Activated T-helper 17 cell treated with anti-CD3 and anti-CD28 coated beads, Interleukin-2, amount 50 U/mL, for 72 hours (primary cell): Measurements from ENCODE around the gene WNK4. TPM values are rescaled to one million over a fixed set of nuclear protein-coding genes. Genes with fewer than 3 reads are reported as not detected.
A peak's percentile ranks its signal among the peaks of the same experiment; 100 is the strongest.

Experiments used
- ATAC-seq: fragments of 150-1000 bp; cut with Tn5 transposase; replicated peaks from 2 replicates; pipeline ENCODE4 v1.10.0; 2021; ENCODE audit warnings: mild to moderate bottlenecking, moderate library complexity
- H3K27ac Mint-ChIP-seq: one replicate; pipeline ENCODE4 v1.8.0; 2022; ENCODE audit warnings: mixed read lengths
- H3K27me3 Mint-ChIP-seq: one replicate; pipeline ENCODE4 v1.8.0; 2022; ENCODE audit warnings: mixed read lengths
- H3K36me3 Mint-ChIP-seq: one replicate; pipeline ENCODE4 v1.8.0; 2022; ENCODE audit warnings: low read depth, mild to moderate bottlenecking, mixed read lengths
- H3K4me1 Mint-ChIP-seq: one replicate; pipeline ENCODE4 v1.8.0; 2022; ENCODE audit warnings: mixed read lengths
- H3K4me3 Mint-ChIP-seq: one replicate; pipeline ENCODE4 v1.8.0; 2022; ENCODE audit warnings: mild to moderate bottlenecking, mixed read lengths
- H3K9me3 Mint-ChIP-seq: one replicate; pipeline ENCODE4 v1.8.0; 2022; ENCODE audit warnings: mixed read lengths
- total RNA-seq, 2 donors: library from RNA; stranded (reverse); gene quantifications; one replicate each; pipeline ENCODE4 v1.2.3, GENCODE V29; 2022

WNK4 gene
- total RNA-seq, 2 donors from 2014 or later = 0.41 to 1.5 TPM

GRCh38 chr17:42832213-42832933 lies 52.0 kb downstream of the WNK4 start:
- H3K27me3 Mint-ChIP-seq = no peaks in the 10 kb centered on the region
- H3K4me1 Mint-ChIP-seq = peaks cover 8% of the 10 kb centered on the region
- H3K4me3 Mint-ChIP-seq = peak overlapping the region; percentile 92
- H3K9me3 Mint-ChIP-seq = no peaks in the 10 kb centered on the region
- H3K36me3 Mint-ChIP-seq = peaks cover 43% of the 10 kb centered on the region
- ATAC-seq = peak; percentile 64
- H3K27ac Mint-ChIP-seq = peak overlapping the region; percentile 95

- H3K36me3 Mint-ChIP-seq = peaks cover 50% of the 10 kb centered on the region
- H3K4me1 Mint-ChIP-seq = peaks cover 8% of the 10 kb centered on the region
- H3K9me3 Mint-ChIP-seq = no peaks in the 10 kb centered on the region
- H3K4me3 Mint-ChIP-seq = peak within 1 kb of the TSS; percentile 92
- H3K27ac Mint-ChIP-seq = peak within 1 kb of the TSS; percentile 95
- no peaks in the 10 kb centered on the region for H3K27me3 Mint-ChIP-seq
- peak; percentile 91 for ATAC-seq
Measured at GRCh38 chr17:42832934-42833766, 52.7 kb downstream of the WNK4 start, which contains the start of gene PSME3. TSS of gene PSME3 (plus strand) at chr17:42833397. CDS start at chr17:42833632, 235 bp downstream.

- Mint-ChIP-seq H3K4me1 (peaks cover 8% of the 10 kb centered on the region), H3K9me3 (no peaks in the 10 kb centered on the region), H3K36me3 (peaks cover 58% of the 10 kb centered on the region), H3K27ac (peak overlapping the region; percentile 95), H3K4me3 (peak overlapping the region; percentile 92), H3K27me3 (no peaks in the 10 kb centered on the region)
- no peak for ATAC-seq
Measured at GRCh38 chr17:42833767-42834422, 53.5 kb downstream of the WNK4 start.

GRCh38 chr17:42835732-42836131 lies 55.3 kb downstream of the WNK4 start:
- H3K9me3 Mint-ChIP-seq = no peaks in the 10 kb centered on the region
- H3K4me3 Mint-ChIP-seq = no peak overlapping the region
- peaks cover 76% of the 10 kb centered on the region for H3K36me3 Mint-ChIP-seq
- H3K27me3 Mint-ChIP-seq = no peaks in the 10 kb centered on the region
- peaks cover 8% of the 10 kb centered on the region for H3K4me1 Mint-ChIP-seq
- ATAC-seq = no peak
- H3K27ac Mint-ChIP-seq = no peak overlapping the region

- H3K36me3 Mint-ChIP-seq = peaks cover 93% of the 10 kb centered on the region
- H3K4me3 Mint-ChIP-seq = no peak overlapping the region
- H3K27ac Mint-ChIP-seq = no peak overlapping the region
- no peaks in the 10 kb centered on the region for H3K9me3 Mint-ChIP-seq
- ATAC-seq = no peak
- H3K27me3 Mint-ChIP-seq = no peaks in the 10 kb centered on the region
- H3K4me1 Mint-ChIP-seq = peaks cover 24% of the 10 kb centered on the region
Measured at GRCh38 chr17:42841975-42842685, 61.7 kb downstream of the WNK4 start.

- Mint-ChIP-seq H3K9me3 (no peaks in the 10 kb centered on the region), H3K27ac (no peak overlapping the region), H3K36me3 (peaks cover 80% of the 10 kb centered on the region), H3K4me1 (peaks cover 24% of the 10 kb centered on the region), H3K27me3 (no peaks in the 10 kb centered on the region), H3K4me3 (no peak overlapping the region)
- ATAC-seq = no peak
Measured at GRCh38 chr17:42843358-42843934, 63.0 kb downstream of the WNK4 start.

- Mint-ChIP-seq H3K36me3 (peaks cover 72% of the 10 kb centered on the region), H3K27me3 (no peaks in the 10 kb centered on the region), H3K9me3 (no peaks in the 10 kb centered on the region), H3K27ac (peak within 1 kb of the TSS; percentile 80), H3K4me3 (peak within 1 kb of the TSS; percentile 52), H3K4me1 (peaks cover 24% of the 10 kb centered on the region)
- ATAC-seq = no peak
Measured at GRCh38 chr17:42844271-42844670, 63.9 kb downstream of the WNK4 start, which contains the start of gene AOC2. TSS of gene AOC2 (plus strand) at chr17:42844580. CDS start at chr17:42844627, 47 bp downstream.

- H3K4me3 Mint-ChIP-seq = peak overlapping the region; percentile 52
- H3K27ac Mint-ChIP-seq = peak overlapping the region; percentile 80
- peaks cover 24% of the 10 kb centered on the region for H3K4me1 Mint-ChIP-seq
- H3K27me3 Mint-ChIP-seq = no peaks in the 10 kb centered on the region
- no peaks in the 10 kb centered on the region for H3K9me3 Mint-ChIP-seq
- no peak for ATAC-seq
- H3K36me3 Mint-ChIP-seq = peaks cover 65% of the 10 kb centered on the region
Measured at GRCh38 chr17:42844761-42845555, 64.5 kb downstream of the WNK4 start.

GRCh38 chr17:42845556-42845917 lies 65.1 kb downstream of the WNK4 start:
- H3K4me1 Mint-ChIP-seq = peaks cover 24% of the 10 kb centered on the region
- H3K27me3 Mint-ChIP-seq = peaks cover 3% of the 10 kb centered on the region
- ATAC-seq = peak; percentile 1
- peak overlapping the region; percentile 80 for H3K27ac Mint-ChIP-seq
- peaks cover 59% of the 10 kb centered on the region for H3K36me3 Mint-ChIP-seq
- peak overlapping the region; percentile 52 for H3K4me3 Mint-ChIP-seq
- H3K9me3 Mint-ChIP-seq = no peaks in the 10 kb centered on the region

- H3K9me3 Mint-ChIP-seq = no peaks in the 10 kb centered on the region
- peak overlapping the region; percentile 80 for H3K27ac Mint-ChIP-seq
- peaks cover 24% of the 10 kb centered on the region for H3K4me1 Mint-ChIP-seq
- H3K27me3 Mint-ChIP-seq = peaks cover 3% of the 10 kb centered on the region
- peak overlapping the region; percentile 52 for H3K4me3 Mint-ChIP-seq
- ATAC-seq = peak; percentile 91
- peaks cover 54% of the 10 kb centered on the region for H3K36me3 Mint-ChIP-seq
Measured at GRCh38 chr17:42845918-42846593, 65.6 kb downstream of the WNK4 start.
